HEK293T (cell line): ENCODE data around the gene ZPBP.

Source experiments
- ARNT ChIP-seq: fragments of 450-650 bp; IDR thresholded peaks from 2 replicates; pipeline ENCODE4 v1.6.1; 2017; ENCODE audit warnings: mild to moderate bottlenecking
- BHLHE40 ChIP-seq: fragments of 450-650 bp; IDR thresholded peaks from 2 replicates; pipeline ENCODE4 v1.6.1; 2016; ENCODE audit warnings: mild to moderate bottlenecking, moderate library complexity, borderline replicate concordance

GRCh38 chr7:50141131-50141530 lies 48.1 kb upstream of the ZPBP start:
- TF ChIP-seq BHLHE40 (no peak), ARNT (no peak)
